ENCODE data around the gene CFAP46.

DNA sequence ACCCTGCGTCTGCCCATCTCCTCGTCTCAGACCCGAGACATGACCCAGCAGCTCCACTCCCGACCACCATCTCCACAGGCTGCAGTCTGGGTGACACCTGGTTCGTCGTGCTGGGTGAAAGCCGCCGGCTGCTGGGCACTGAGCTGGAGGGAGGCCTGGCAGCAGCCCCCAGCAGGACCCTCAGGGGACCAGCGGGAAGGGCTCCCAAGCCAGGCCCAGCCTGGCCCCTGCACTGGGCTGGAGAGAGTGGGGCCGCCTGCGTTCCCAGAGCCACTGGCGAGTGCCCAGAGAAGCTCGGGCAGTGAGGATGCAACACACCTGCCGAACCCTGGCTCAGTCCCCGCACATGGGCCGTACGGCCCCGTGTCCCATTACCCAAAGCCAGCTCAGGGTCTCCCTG lies 21.3 kb downstream of the CFAP46 start:
- TF ChIP-seq, protein P1, sequence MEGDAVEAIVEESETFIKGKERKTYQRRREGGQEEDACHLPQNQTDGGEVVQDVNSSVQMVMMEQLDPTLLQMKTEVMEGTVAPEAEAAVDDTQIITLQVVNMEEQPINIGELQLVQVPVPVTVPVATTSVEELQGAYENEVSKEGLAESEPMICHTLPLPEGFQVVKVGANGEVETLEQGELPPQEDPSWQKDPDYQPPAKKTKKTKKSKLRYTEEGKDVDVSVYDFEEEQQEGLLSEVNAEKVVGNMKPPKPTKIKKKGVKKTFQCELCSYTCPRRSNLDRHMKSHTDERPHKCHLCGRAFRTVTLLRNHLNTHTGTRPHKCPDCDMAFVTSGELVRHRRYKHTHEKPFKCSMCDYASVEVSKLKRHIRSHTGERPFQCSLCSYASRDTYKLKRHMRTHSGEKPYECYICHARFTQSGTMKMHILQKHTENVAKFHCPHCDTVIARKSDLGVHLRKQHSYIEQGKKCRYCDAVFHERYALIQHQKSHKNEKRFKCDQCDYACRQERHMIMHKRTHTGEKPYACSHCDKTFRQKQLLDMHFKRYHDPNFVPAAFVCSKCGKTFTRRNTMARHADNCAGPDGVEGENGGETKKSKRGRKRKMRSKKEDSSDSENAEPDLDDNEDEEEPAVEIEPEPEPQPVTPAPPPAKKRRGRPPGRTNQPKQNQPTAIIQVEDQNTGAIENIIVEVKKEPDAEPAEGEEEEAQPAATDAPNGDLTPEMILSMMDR (IDR thresholded peaks at IDR 0.05) = no peak
- no peak for TF ChIP-seq EZH2 (IDR thresholded peaks at IDR 0.05; ENCODE audit: borderline replicate concordance, insufficient read depth, low read depth, low read length, poor library complexity, severe bottlenecking)
